HEK293T (cell line): ENCODE measurements around the gene CNTN2.

Source experiments
- FOXK2 ChIP-seq: fragments of 450-650 bp; IDR thresholded peaks from 2 replicates; pipeline ENCODE4 v1.6.1; 2016; ENCODE audit warnings: mild to moderate bottlenecking
- FOXM1 ChIP-seq: fragments of 450-650 bp; IDR thresholded peaks from 2 replicates; pipeline ENCODE4 v1.6.1; 2017; ENCODE audit warnings: mild to moderate bottlenecking, borderline replicate concordance
- HDGF ChIP-seq: fragments of 450-650 bp; IDR thresholded peaks from 2 replicates; pipeline ENCODE4 v1.6.1; 2017; ENCODE audit warnings: antibody characterized with exemption, borderline replicate concordance
- L3MBTL2 ChIP-seq: fragments of 450-650 bp; conservative IDR thresholded peaks from 2 replicates; pipeline ENCODE4 v1.6.1; 2016; ENCODE audit warnings: mild to moderate bottlenecking
- NFRKB ChIP-seq: fragments of 450-650 bp; IDR thresholded peaks from 2 replicates; pipeline ENCODE4 v1.6.1; 2016; ENCODE audit warnings: mild to moderate bottlenecking, moderate library complexity
- SP1 ChIP-seq: fragments of 450-650 bp; IDR thresholded peaks from 2 replicates; pipeline ENCODE4 v1.6.1; 2017
- TARDBP ChIP-seq: fragments of 450-650 bp; IDR thresholded peaks from 2 replicates; pipeline ENCODE4 v1.6.1; 2016
- ZNF384 ChIP-seq: fragments of 450-650 bp; IDR thresholded peaks from 2 replicates; pipeline ENCODE4 v1.6.1; 2016

GRCh38 chr1:205071801-205072200 lies 28.8 kb downstream of the CNTN2 start:
- TF ChIP-seq FOXK2 = no peak
- TF ChIP-seq HDGF = no peak
- no peak for TF ChIP-seq SP1
- TF ChIP-seq FOXM1 = no peak
- no peak for TF ChIP-seq ZNF384
- no peak for TF ChIP-seq TARDBP
- TF ChIP-seq L3MBTL2 = no peak
- no peak for TF ChIP-seq NFRKB
